IMR-90 (cell line): ENCODE data around the gene ROBO2. TPM values are rescaled to one million over a fixed set of nuclear protein-coding genes. Genes with fewer than 3 reads are reported as not detected.

Experiments
- ATAC-seq: fragments of 200-7000 bp; cut with Tn5 transposase; 2 replicates; pipeline ENCODE4 v1.9.1; 2020; ENCODE audit warnings: low read depth, mild to moderate bottlenecking, moderate library complexity
- BruUV-seq: library from RNA; stranded (reverse); fragments of 400-500 nt; replicated peaks from 2 replicates; lab custom pipeline; 2021; lab: Mats Ljungman, UMichigan
- CTCF ChIA-PET: fragments of 300-600 bp; formaldehyde crosslinking; extraction: SDS; loops from one replicate; lab custom pipeline; 2021; ENCODE audit warnings: antibody characterized with exemption; lab: Yijun Ruan, JAX
- POLR2A ChIA-PET: fragments of 300-600 bp; sonication (Branson Sonifier 250); formaldehyde crosslinking; loops from one replicate; lab custom pipeline; 2022; ENCODE audit warnings: antibody characterized with exemption; ENCODE audit not compliant: unreplicated experiment; lab: Charles Lee
- DNase-seq: peaks from one replicate; pipeline ENCODE4 v3.0.0; 2013
- H2AFZ ChIP-seq: replicated peaks from 2 replicates; pipeline ENCODE3; 2013; ENCODE audit warnings: low read length, mild to moderate bottlenecking; ENCODE audit not compliant: poor library complexity
- H2AK5ac ChIP-seq: 2 replicates; pipeline ENCODE4 v1.6.1; 2013; ENCODE audit warnings: low read depth, low read length, inconsistent platforms
- H2AK9ac ChIP-seq: replicated peaks from 2 replicates; pipeline ENCODE3; 2013; ENCODE audit warnings: mild to moderate bottlenecking, low read depth, low read length, moderate library complexity; ENCODE audit not compliant: poor library complexity
- H2BK120ac ChIP-seq: 2 replicates; pipeline ENCODE4 v1.6.1; 2013; ENCODE audit warnings: low read depth, low read length, inconsistent platforms
- H2BK15ac ChIP-seq: 3 replicates; pipeline ENCODE4 v1.6.1; 2013; ENCODE audit warnings: low read depth, low read length, inconsistent platforms
- H2BK20ac ChIP-seq: 2 replicates; pipeline ENCODE4 v1.6.1; 2013; ENCODE audit warnings: low read depth, mild to moderate bottlenecking, inconsistent platforms, low read length, moderate library complexity
- H2BK5ac ChIP-seq: 2 replicates; pipeline ENCODE4 v1.6.1; 2013; ENCODE audit warnings: mild to moderate bottlenecking, low read depth, low read length, inconsistent platforms; ENCODE audit not compliant: poor library complexity, severe bottlenecking
- H3K14ac ChIP-seq: replicated peaks from 2 replicates; pipeline ENCODE4 v1.6.1; 2013; ENCODE audit warnings: low read depth, low read length, inconsistent platforms
- H3K18ac ChIP-seq: 2 replicates; pipeline ENCODE4 v1.6.1; 2013; ENCODE audit warnings: low read depth, low read length, control low read depth
- H3K23ac ChIP-seq: 2 replicates; pipeline ENCODE4 v1.6.1; 2013; ENCODE audit warnings: low read depth, low read length, inconsistent platforms
- H3K27ac ChIP-seq: 2 replicates; pipeline ENCODE4 v1.5.1; 2013; ENCODE audit warnings: mild to moderate bottlenecking, control low read depth, low read length; ENCODE audit not compliant: insufficient read depth
- H3K27me3 ChIP-seq: 2 replicates; pipeline ENCODE4 v1.6.1; 2013; ENCODE audit warnings: low read length; ENCODE audit not compliant: control insufficient read depth, insufficient read depth
- H3K36me3 ChIP-seq: 2 replicates; pipeline ENCODE4 v1.6.1; 2013; ENCODE audit warnings: low read length, mixed read lengths; ENCODE audit not compliant: control insufficient read depth, insufficient read depth
- H3K4ac ChIP-seq: 2 replicates; pipeline ENCODE4 v1.6.1; 2013; ENCODE audit warnings: low read depth, low read length, inconsistent platforms
- H3K4me1 ChIP-seq: 2 replicates; pipeline ENCODE4 v1.6.1; 2013; ENCODE audit warnings: low read length, mixed read lengths; ENCODE audit not compliant: control insufficient read depth, insufficient read depth
- H3K4me2 ChIP-seq: 2 replicates; pipeline ENCODE4 v1.6.1; 2013; ENCODE audit warnings: low read depth, mild to moderate bottlenecking, control low read depth, low read length, moderate library complexity
- H3K4me3 ChIP-seq: 2 replicates; pipeline ENCODE4 v1.5.1; 2013; ENCODE audit warnings: low read depth, mild to moderate bottlenecking, control low read depth, low read length, moderate library complexity; ENCODE audit not compliant: insufficient read depth
- H3K56ac ChIP-seq: 2 replicates; pipeline ENCODE4 v1.6.1; 2013; ENCODE audit warnings: low read length, inconsistent platforms; ENCODE audit not compliant: insufficient read depth; ENCODE audit errors: extremely low read depth
- H3K79me1 ChIP-seq, 2 experiments: 2 replicates each; pipeline ENCODE4 v1.6.1; 2013; ENCODE audit warnings: low read length in 2 of 2, inconsistent platforms in 1 of 2, low read depth in 1 of 2
- H3K9ac ChIP-seq: 2 replicates; pipeline ENCODE4 v1.6.1; 2013; ENCODE audit warnings: low read depth, low read length, control low read depth
- H3K9me1 ChIP-seq: 2 replicates; pipeline ENCODE4 v1.6.1; 2013; ENCODE audit warnings: low read length, inconsistent platforms; ENCODE audit not compliant: insufficient read depth
- H3K9me3 ChIP-seq: 2 replicates; pipeline ENCODE4 v1.6.1; 2013; ENCODE audit warnings: low read length; ENCODE audit not compliant: control insufficient read depth, insufficient read depth
- H4K20me1 ChIP-seq: 2 replicates; pipeline ENCODE4 v1.6.1; 2013; ENCODE audit warnings: low read length, inconsistent platforms; ENCODE audit not compliant: insufficient read depth
- H4K5ac ChIP-seq: 2 replicates; pipeline ENCODE4 v1.6.1; 2013; ENCODE audit warnings: mild to moderate bottlenecking, low read depth, low read length, control low read depth
- H4K8ac ChIP-seq, 2 experiments: 2 replicates each; pipeline ENCODE4 v1.6.1; 2013; ENCODE audit warnings: low read depth in 2 of 2, low read length in 2 of 2, control low read depth in 1 of 2, inconsistent platforms in 1 of 2
- H4K91ac ChIP-seq: 2 replicates; pipeline ENCODE4 v1.6.1; 2013; ENCODE audit warnings: low read depth, low read length, inconsistent platforms; ENCODE audit not compliant: insufficient read depth
- BHLHE40 ChIP-seq: fragments of 150-350 bp; IDR thresholded peaks from 2 replicates; pipeline ENCODE4 v1.6.1; 2016; ENCODE audit warnings: mild to moderate bottlenecking, low read depth, low read length
- FOS ChIP-seq: fragments of 150-350 bp; IDR thresholded peaks from 2 replicates; pipeline ENCODE4 v1.6.1; 2016; ENCODE audit warnings: low read depth, low read length
- MAFK ChIP-seq: IDR thresholded peaks from 2 replicates; pipeline ENCODE4 v1.6.1; 2012; ENCODE audit warnings: low read depth, low read length, improper control_type of control experiment
- SMC3 ChIP-seq: fragments of 150-350 bp; IDR thresholded peaks from 2 replicates; pipeline ENCODE4 v1.6.1; 2016; ENCODE audit warnings: low read depth, mild to moderate bottlenecking, antibody characterized with exemption, low read length, moderate library complexity
- WGBS, 2 experiments: methylation state at CpG; one replicate each; pipeline versions ENCODE4 v1.1.5 to v1.1.7; 2013; ENCODE audit warnings: missing lambda C conversion rate in 2 of 2; ENCODE audit not compliant: insufficient read length in 1 of 2; ENCODE audit errors: extremely low coverage in 2 of 2; 5-methylcytosine and 5-hydroxymethylcytosine counted together
- dilution Hi-C: fragments of 300-500 bp; cut with HindIII; formaldehyde crosslinking; loops from one replicate; pipeline ENCODE4 v1.14.3; 2018; ENCODE audit warnings: low sequenced_read_pairs; ENCODE audit not compliant: unreplicated experiment
- in situ Hi-C: fragments of 300-500 bp; cut with MboI; formaldehyde crosslinking; loops from 3 replicates; pipeline ENCODE4 v1.14.3; 2019; ENCODE audit warnings: low sequenced_read_pairs, inconsistent platforms, mixed read lengths
- intact Hi-C: fragments of 100-400 bp; cut with micrococcal nuclease; formaldehyde crosslinking; loops from 2 replicates; pipeline ENCODE4 v1.10.0; 2022
- polyA plus RNA-seq, 3 experiments: library from polyadenylated mRNA; depleted of rRNA; stranded (reverse); fragments of >200 nt; gene quantifications; 2 replicates each; pipeline ENCODE4 v1.2.3, GENCODE V29; 2012; ENCODE audit warnings: low replicate concordance in 1 of 3
- total RNA-seq: library from RNA; depleted of rRNA; stranded (reverse); fragments of >200 nt; gene quantifications from 2 replicates; pipeline ENCODE4 v1.2.3, GENCODE V29; 2012

Gene ROBO2
- total and polyA plus RNA-seq, 2 of the 4 experiments (the other 2 are of a cell fraction) = 9.3 to 14.5 TPM

GRCh38 chr3:77271711-77272110, 231.8 kb downstream of the ROBO2 start:
- no peak overlapping the region for H3K27ac ChIP-seq
- in situ Hi-C loops (no loop called here), dilution Hi-C loops (no loop called here), intact Hi-C loops (no loop called here)
- no peak overlapping the region for H4K5ac ChIP-seq
- H2AK9ac ChIP-seq = no peak overlapping the region
- BruUV-seq = no TSS peak
- no peaks in the 10 kb centered on the region for H3K36me3 ChIP-seq
- H4K91ac ChIP-seq = no peak overlapping the region
- no peak overlapping the region for H3K23ac ChIP-seq
- no peaks in the 10 kb centered on the region for H3K27me3 ChIP-seq
- H4K8ac ChIP-seq = no peak overlapping the region
- DNase-seq = no peak
- H2BK15ac ChIP-seq = no peak overlapping the region
- no peak overlapping the region for H2BK120ac ChIP-seq
- no peaks in the 10 kb centered on the region for H4K20me1 ChIP-seq
- no peak overlapping the region for H3K9ac ChIP-seq
- H3K4ac ChIP-seq = no peak overlapping the region
- H3K9me1 ChIP-seq = no peaks in the 10 kb centered on the region
- no peak for ATAC-seq
- no peaks in the 10 kb centered on the region for H3K9me3 ChIP-seq
- no peak overlapping the region for H3K4me2 ChIP-seq
- no peak overlapping the region for H2BK20ac ChIP-seq
- no peaks in the 10 kb centered on the region for H3K79me1 ChIP-seq
- H3K18ac ChIP-seq = no peak overlapping the region
- H3K56ac ChIP-seq = no peak overlapping the region
- H2AFZ ChIP-seq = no peak overlapping the region
- POLR2A ChIA-PET = interaction anchor here (0.5 kb wide), 1 partner anchor 13 kb away, joined by 4 read pairs; no protein-coding TSS in a partner anchor
- WGBS, 2 experiments = no CpG with 5 or more reads among the region's 6 CpGs
- CTCF ChIA-PET = interaction anchor here (0.6 kb wide), 1 partner anchor 263 kb away, joined by 16 read pairs; no protein-coding TSS in a partner anchor
- H3K14ac ChIP-seq = no peak overlapping the region
- H3K4me3 ChIP-seq = no peak overlapping the region
- H2AK5ac ChIP-seq = no peak overlapping the region
- H3K4me1 ChIP-seq = no peaks in the 10 kb centered on the region
- TF ChIP-seq FOS = no peak
- TF ChIP-seq MAFK = no peak
- TF ChIP-seq BHLHE40 = no peak
- no peak for TF ChIP-seq SMC3
- no peak overlapping the region for H2BK5ac ChIP-seq
